SH-SY5Y (cell line): ENCODE data around the gene CCDC142.
A peak's percentile ranks its signal among the peaks of the same experiment; 100 is the strongest.

Source experiments
- GATA2 ChIP-seq: IDR thresholded peaks from 2 replicates; pipeline ENCODE4 v1.6.1; 2011; ENCODE audit warnings: mild to moderate bottlenecking, low read depth, low read length
- GATA3 ChIP-seq: IDR thresholded peaks from 2 replicates; pipeline ENCODE4 v1.6.1; 2011; ENCODE audit warnings: low read depth, mild to moderate bottlenecking, low read length, moderate library complexity

The CCDC142 gene

GRCh38 chr2:74472945-74473258 lies 9.9 kb downstream of the CCDC142 start:
- no peak for TF ChIP-seq GATA3
- no peak for TF ChIP-seq GATA2

DNA sequence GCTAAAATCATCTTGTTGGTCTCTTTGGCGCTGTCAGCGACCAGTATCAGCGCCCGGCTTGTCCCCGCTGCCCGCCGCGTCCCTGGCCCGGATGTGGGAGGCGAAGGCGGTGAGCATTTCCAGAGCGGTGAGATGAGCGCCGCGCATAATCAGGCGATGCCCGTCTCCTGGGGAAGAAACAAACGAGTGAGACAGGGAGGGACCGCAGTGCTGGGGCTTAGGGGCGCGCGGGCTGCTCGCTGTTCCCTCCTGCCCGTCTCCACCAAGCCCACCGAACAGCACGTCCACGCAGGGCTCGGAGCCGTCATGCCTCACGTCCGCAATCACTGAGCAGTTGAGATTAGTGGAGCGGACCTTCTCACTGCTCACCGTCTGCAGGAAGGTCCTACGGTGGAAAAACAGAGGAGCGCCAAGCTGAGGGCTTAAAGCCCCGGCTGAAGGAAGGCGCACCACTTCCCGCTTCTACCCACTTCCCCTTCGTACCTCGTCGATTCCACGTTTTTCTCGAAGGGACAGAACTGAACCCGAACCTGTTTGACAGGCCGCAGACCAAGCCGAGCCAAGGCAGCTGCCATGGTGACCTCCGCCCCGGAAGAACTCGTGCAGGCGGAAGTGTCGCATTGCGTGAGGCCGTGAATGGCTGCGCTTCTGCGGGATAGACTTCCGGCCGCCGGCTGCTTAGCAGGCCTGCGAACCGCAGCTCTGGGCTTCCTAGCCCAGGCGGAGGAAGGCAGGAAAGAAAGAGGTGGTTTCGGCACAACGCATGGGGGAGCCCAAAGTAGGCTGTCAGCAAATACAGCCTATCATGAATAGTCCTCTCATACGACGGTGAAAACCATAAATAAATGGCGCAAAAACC lies 10.5 kb downstream of the CCDC142 start, which contains the start of gene MRPL53:
MRPL53 (minus strand) TSS at position 595 of the 859 bp plus-strand sequence; CDS start at position 575, 20 bp downstream.
- TF ChIP-seq GATA3 (no peak), GATA2 (peak; percentile 17; the same call in 1 of the 2 replicates)

DNA sequence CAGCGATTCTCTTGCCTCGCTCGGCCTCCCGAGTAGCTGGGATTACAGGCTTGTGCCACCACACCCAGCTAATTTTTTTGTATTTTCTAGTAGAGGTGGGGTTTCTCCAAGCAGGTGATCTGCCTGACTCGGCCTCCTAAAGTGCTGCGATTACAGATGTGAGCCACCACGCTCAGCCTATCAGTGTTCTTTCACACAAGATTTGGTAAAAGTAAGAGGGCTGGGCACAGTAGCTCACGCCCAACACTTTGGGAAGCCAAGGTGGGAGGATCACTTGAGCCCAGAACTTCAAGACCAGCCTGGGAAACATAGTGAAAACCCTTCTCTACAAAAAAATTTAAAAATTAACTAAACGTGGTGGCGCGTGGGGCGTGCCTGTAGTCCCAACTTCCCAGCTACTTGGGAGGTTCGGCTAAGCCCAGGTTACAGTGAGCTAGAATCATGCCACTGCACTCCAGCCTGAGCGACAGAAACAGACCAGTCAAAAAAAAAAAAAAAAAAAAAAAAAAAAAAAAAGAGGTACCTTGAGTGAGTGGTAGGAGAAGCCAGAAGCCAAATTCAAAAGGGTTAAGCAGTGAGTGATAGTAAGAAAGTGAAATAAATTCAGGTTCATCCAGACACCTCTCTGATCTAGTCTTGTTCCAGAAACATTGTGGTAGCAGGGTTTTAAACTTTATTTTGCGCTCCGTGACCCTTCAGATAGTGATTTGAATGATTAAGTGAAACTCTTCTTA lies 11.3 kb downstream of the CCDC142 start:
- TF ChIP-seq GATA3 = no peak
- no peak for TF ChIP-seq GATA2

DNA sequence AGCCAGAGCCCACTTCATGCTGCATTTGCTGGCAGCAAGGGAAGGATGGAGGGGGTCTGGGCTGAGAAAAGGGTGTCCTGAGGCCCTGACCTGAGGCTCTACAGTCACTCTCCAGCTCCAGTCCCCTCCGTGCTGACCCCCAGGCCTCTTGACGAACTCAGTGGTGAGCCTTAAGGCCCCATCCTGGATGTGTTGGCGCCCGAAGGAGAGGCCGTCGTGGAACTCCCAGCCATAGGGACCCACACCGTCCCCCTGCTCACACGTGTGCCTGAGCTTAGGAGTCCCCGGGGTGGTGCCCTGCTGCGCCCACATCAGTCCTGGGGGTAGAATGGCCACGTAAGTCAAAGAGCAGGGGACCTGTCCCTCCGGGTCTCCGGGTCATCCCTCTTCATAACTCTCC lies 18.4 kb downstream of the CCDC142 start:
- TF ChIP-seq GATA3 (no peak), GATA2 (no peak)

DNA sequence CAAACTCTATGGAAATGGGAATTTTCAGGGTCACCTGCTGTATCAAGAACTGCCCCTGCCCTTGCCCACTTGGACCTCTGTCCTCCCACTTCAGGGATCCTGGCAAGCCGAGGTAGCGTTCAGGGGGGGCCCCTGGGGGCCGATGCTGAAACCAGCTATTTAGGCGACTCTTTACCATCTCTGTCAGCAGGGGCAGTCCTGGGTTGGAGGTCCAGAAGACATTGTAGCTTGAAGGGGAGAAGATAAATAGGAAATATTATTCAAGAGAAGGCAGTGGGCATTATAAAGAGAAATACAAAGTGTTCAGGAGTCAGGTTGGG lies 20.1 kb downstream of the CCDC142 start:
- no peak for TF ChIP-seq GATA2
- TF ChIP-seq GATA3 = no peak

- TF ChIP-seq GATA3 (no peak), GATA2 (no peak)
These were observed 20.6 kb downstream of the CCDC142 start for GRCh38 chr2:74462054-74462785.

- TF ChIP-seq GATA2 = no peak
- no peak for TF ChIP-seq GATA3
These were observed 21.4 kb downstream of the CCDC142 start for GRCh38 chr2:74461187-74462053.

- TF ChIP-seq GATA2 (no peak), GATA3 (no peak)
These were observed 23.8 kb downstream of the CCDC142 start for GRCh38 chr2:74458938-74459363.

DNA sequence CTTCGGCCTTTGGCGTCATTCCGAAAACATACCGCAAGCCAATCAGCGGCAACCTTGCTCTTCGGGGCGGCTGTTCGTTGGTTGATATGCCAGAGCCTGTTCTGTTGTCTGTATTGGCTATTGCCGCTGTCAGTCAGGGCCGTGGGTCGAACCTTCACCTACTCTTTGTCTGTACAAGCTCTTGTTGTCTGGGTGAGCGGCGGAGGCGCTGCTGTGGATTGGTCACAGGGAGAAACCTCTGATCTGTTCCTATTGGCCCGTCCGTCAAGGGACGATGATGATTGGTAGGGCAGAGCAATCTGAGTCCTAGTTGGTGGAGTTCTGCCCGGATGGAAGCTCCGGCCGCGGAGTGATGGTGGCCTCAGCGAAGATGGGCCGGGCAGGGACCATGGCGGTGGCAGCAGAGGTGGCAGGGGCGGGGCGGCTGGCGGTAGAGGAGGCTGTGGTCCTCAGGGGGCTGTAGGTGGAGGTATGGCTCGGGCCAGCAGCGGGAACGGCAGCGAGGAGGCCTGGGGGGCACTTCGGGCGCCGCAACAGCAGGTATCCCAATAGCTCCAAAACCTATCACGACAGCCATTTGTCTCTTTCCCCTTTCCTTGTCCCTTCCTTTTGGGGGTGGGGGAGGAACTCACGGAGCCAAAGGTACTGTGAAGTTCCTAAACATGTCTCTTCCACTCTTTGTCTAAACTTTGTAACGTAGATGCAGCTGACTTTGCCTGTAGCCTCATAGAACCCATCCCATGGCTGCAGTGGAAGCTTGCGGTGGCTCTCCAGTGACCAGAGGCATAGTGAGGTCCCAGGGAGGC lies 24.5 kb downstream of the CCDC142 start, which contains the start of gene WBP1:
WBP1 (plus strand) TSS at position 307 of the 806 bp plus-strand sequence; CDS start at position 472, 165 bp downstream.
- TF ChIP-seq GATA2 (no peak), GATA3 (no peak)

GRCh38 chr2:74457549-74458131 lies 25.2 kb downstream of the CCDC142 start:
- TF ChIP-seq GATA3 = no peak
- TF ChIP-seq GATA2 = no peak

DNA sequence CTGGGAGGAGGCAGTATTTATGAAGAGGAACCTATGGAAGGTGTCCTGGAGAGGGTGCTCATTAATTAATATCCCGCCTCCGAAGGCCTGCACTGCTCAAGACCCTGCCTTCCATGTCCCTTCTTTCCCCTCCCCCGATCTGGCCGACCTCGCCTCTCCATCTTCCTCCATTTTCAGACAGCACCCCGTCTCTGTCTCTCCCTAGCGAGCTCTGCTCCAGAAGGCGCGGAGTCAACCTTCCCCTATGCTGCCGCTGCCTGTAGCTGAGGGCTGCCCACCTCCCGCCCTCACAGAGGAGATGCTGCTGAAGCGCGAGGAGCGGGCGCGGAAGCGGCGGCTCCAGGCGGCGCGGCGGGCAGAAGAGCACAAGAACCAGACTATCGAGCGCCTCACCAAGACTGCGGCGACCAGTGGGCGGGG lies 25.7 kb downstream of the CCDC142 start:
- TF ChIP-seq GATA3 = no peak
- TF ChIP-seq GATA2 = no peak
